ENCODE measurements around the gene RBBP9. TPM values are rescaled to one million over a fixed set of nuclear protein-coding genes. Genes with fewer than 3 reads are reported as not detected.
A peak's percentile ranks its signal among the peaks of the same experiment; 100 is the strongest.

Gene RBBP9
- 10 to 100 TPM; 17.7 to 32.9 (median 19.1) TPM for total RNA-seq

GRCh38 chr20:18496740-18497592 is at the start of gene RBBP9:
Gene RBBP9 (minus strand): TSS chr20:18497225. CDS start chr20:18497167, 58 bp downstream.
- WGBS = 2% methylated on average over 23 of the region's 31 CpGs
- H3K4me1 ChIP-seq = peaks cover 12% of the 10 kb centered on the region
- peaks cover 13% of the 10 kb centered on the region for H3K36me3 ChIP-seq
- no peaks in the 10 kb centered on the region for H3K9me3 ChIP-seq
- peak; percentile 87 to 90 for DNase-seq (ENCODE audit: low spot score in 2 of 2)
- H3K27ac ChIP-seq = peak within 1 kb of the TSS; percentile 51
- no peaks in the 10 kb centered on the region for H3K27me3 ChIP-seq
- peak within 1 kb of the TSS; percentile 72 for H3K4me3 ChIP-seq
- TF ChIP-seq CTCF (IDR thresholded peaks at IDR 0.05) (no peak), POLR2AphosphoS5 (IDR thresholded peaks at IDR 0.05) (peak in 1 of 3 donors; percentile 53), POLR2A (IDR thresholded peaks at IDR 0.05) (no peak), EP300 (IDR thresholded peaks at IDR 0.05) (no peak)

- no peaks in the 10 kb centered on the region for H3K9me3 ChIP-seq
- H3K36me3 ChIP-seq = peaks cover 91% of the 10 kb centered on the region
Observed at GRCh38 chr20:18545566-18545965, 48.5 kb upstream of the RBBP9 start.

GRCh38 chr20:18543932-18544331 is 46.9 kb upstream of the RBBP9 start:
- H3K4me3 ChIP-seq = no peak overlapping the region
- WGBS = 63% methylated on average over 7 of the region's 7 CpGs
- DNase-seq (ENCODE audit: low spot score in 2 of 2) = no peak
- H3K4me1 ChIP-seq = no peaks in the 10 kb centered on the region
- peaks cover 83% of the 10 kb centered on the region for H3K36me3 ChIP-seq
- H3K9me3 ChIP-seq = no peaks in the 10 kb centered on the region
- H3K27me3 ChIP-seq = no peaks in the 10 kb centered on the region
- no peak overlapping the region for H3K27ac ChIP-seq
- TF ChIP-seq POLR2A (IDR thresholded peaks at IDR 0.05) (no peak), EP300 (IDR thresholded peaks at IDR 0.05) (no peak), CTCF (IDR thresholded peaks at IDR 0.05) (no peak), POLR2AphosphoS5 (IDR thresholded peaks at IDR 0.05) (no peak)

More at GRCh38 chr20:18545566-18545965, 48.5 kb upstream of the RBBP9 start:
- WGBS = 100% methylated on average over 1 of the region's 1 CpG
- TF ChIP-seq CTCF (IDR thresholded peaks at IDR 0.05) (no peak), POLR2AphosphoS5 (IDR thresholded peaks at IDR 0.05) (no peak), POLR2A (IDR thresholded peaks at IDR 0.05) (no peak), EP300 (IDR thresholded peaks at IDR 0.05) (no peak)
- no peak for DNase-seq (ENCODE audit: low spot score in 2 of 2)
- Histone ChIP-seq H3K4me1 (no peaks in the 10 kb centered on the region), H3K27me3 (no peaks in the 10 kb centered on the region), H3K4me3 (no peak overlapping the region), H3K27ac (no peak overlapping the region)

- DNase-seq (ENCODE audit: low spot score in 2 of 2) = no peak
- WGBS = 97% methylated on average over 4 of the region's 4 CpGs
- Histone ChIP-seq H3K9me3 (no peaks in the 10 kb centered on the region), H3K4me3 (no peak overlapping the region), H3K36me3 (peaks cover 79% of the 10 kb centered on the region), H3K27ac (no peak overlapping the region), H3K4me1 (no peaks in the 10 kb centered on the region), H3K27me3 (no peaks in the 10 kb centered on the region)
- TF ChIP-seq CTCF (IDR thresholded peaks at IDR 0.05) (no peak), EP300 (IDR thresholded peaks at IDR 0.05) (no peak), POLR2AphosphoS5 (IDR thresholded peaks at IDR 0.05) (no peak), POLR2A (IDR thresholded peaks at IDR 0.05) (no peak)
Observed at GRCh38 chr20:18543216-18543615, 46.2 kb upstream of the RBBP9 start.

- WGBS = 88% methylated on average over 5 of the region's 5 CpGs
- TF ChIP-seq POLR2AphosphoS5 (IDR thresholded peaks at IDR 0.05) = no peak
- Histone ChIP-seq H3K9me3 (no peaks in the 10 kb centered on the region), H3K27ac (no peak overlapping the region), H3K36me3 (peaks cover 77% of the 10 kb centered on the region), H3K4me1 (no peaks in the 10 kb centered on the region), H3K27me3 (no peaks in the 10 kb centered on the region), H3K4me3 (no peak overlapping the region)
- DNase-seq (ENCODE audit: low spot score in 2 of 2) = no peak
Observed at GRCh38 chr20:18541741-18542140, 44.7 kb upstream of the RBBP9 start.

Measured in suprapubic skin (tissue), 4 donors.